Endothelial cell of umbilical vein (primary cell): ENCODE results near the gene VPS36.

Experiments used
- CTCF ChIP-seq, 2 donors: IDR thresholded peaks; 1 replicate in 1 of 2; 2 replicates in 1 of 2; pipeline ENCODE4 v1.5.1; 2011; ENCODE audit warnings: low read length in 2 of 2, mild to moderate bottlenecking in 2 of 2, moderate library complexity in 2 of 2, control low read depth in 1 of 2, inconsistent platforms in 1 of 2, low read depth in 1 of 2; ENCODE audit not compliant: insufficient read depth in 1 of 2; ENCODE audit errors: extremely low read depth in 1 of 2
- EZH2 ChIP-seq: IDR thresholded peaks from 2 replicates; pipeline ENCODE4 v1.6.1; 2012; ENCODE audit warnings: borderline replicate concordance, low read depth, mild to moderate bottlenecking, moderate library complexity, low read length, inconsistent platforms; ENCODE audit not compliant: severe bottlenecking
- FOS ChIP-seq: IDR thresholded peaks from 2 replicates; pipeline ENCODE4 v1.6.1; 2011; ENCODE audit warnings: mild to moderate bottlenecking, low read length, moderate library complexity, borderline replicate concordance; ENCODE audit not compliant: insufficient read depth
- GATA2 ChIP-seq: IDR thresholded peaks from 2 replicates; pipeline ENCODE4 v1.7.0; 2011; ENCODE audit warnings: low read depth, mild to moderate bottlenecking, moderate library complexity, mixed read lengths, low read length; ENCODE audit not compliant: insufficient read length, insufficient read depth
- JUN ChIP-seq: IDR thresholded peaks from 2 replicates; pipeline ENCODE4 v1.6.1; 2011; ENCODE audit warnings: borderline replicate concordance, low read depth; ENCODE audit not compliant: insufficient read length, insufficient read depth
- MAX ChIP-seq: IDR thresholded peaks from 2 replicates; pipeline ENCODE4 v1.6.1; 2011; ENCODE audit not compliant: insufficient read depth, insufficient read length
- MYC ChIP-seq: IDR thresholded peaks from one replicate; pipeline ENCODE4 v1.6.1; 2011; ENCODE audit warnings: mild to moderate bottlenecking, low read depth, low read length
- POLR2A ChIP-seq: IDR thresholded peaks from 2 replicates; pipeline ENCODE4 v1.6.1; 2012; ENCODE audit warnings: low read depth, mild to moderate bottlenecking, control low read depth, low read length
- POLR2AphosphoS5 ChIP-seq: IDR thresholded peaks from 2 replicates; pipeline ENCODE4 v1.6.1; 2012; ENCODE audit warnings: low read depth, mild to moderate bottlenecking, control low read depth, low read length, moderate library complexity; ENCODE audit not compliant: insufficient read depth

GRCh38 chr13:52366291-52366690 is 84.1 kb downstream of the VPS36 start:
- no peak for TF ChIP-seq CTCF (IDR thresholded peaks at IDR 0.05; ENCODE audit: extremely low read depth in 1 of 2, insufficient read depth in 1 of 2, low read depth in 1 of 2, low read length in 2 of 2)
- no peak for TF ChIP-seq POLR2A
- no peak for TF ChIP-seq EZH2
- no peak for TF ChIP-seq MYC
- no peak for TF ChIP-seq JUN
- TF ChIP-seq MAX: no peak
- no peak for TF ChIP-seq POLR2AphosphoS5
- no peak for TF ChIP-seq GATA2
- no peak for TF ChIP-seq FOS
